GM19372 (cell line): ENCODE data around the gene FBXL15.
A peak's percentile ranks its signal among the peaks of the same experiment; 100 is the strongest.

Source experiments
- ATAC-seq: cut with Tn5 transposase; IDR thresholded peaks from one replicate; pipeline ENCODE4 v1.9.1; 2021; ENCODE audit warnings: mild to moderate bottlenecking, low read depth, moderate library complexity; ENCODE audit not compliant: unreplicated experiment

The FBXL15 gene

DNA sequence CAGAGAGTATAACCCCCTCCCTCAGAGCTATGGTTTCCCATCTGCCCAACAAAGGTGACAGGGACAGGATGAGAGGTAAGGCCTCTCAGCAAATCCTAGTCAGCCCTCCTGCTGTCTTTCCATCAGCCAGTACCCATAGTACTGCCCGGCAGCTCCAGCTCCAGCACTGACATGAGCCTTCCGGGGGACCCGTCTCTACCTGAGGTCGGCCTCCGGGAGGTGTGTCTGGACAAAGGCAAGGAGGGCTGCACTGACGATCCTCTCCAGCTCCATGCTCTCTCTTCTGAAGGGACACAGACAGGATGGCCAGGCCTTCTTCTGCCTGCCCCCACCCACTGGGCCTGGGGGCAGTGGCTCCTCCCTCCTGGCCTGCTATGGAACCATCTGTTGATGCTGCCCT, 4.3 kb downstream of the FBXL15 start:
- no peak for ATAC-seq

DNA sequence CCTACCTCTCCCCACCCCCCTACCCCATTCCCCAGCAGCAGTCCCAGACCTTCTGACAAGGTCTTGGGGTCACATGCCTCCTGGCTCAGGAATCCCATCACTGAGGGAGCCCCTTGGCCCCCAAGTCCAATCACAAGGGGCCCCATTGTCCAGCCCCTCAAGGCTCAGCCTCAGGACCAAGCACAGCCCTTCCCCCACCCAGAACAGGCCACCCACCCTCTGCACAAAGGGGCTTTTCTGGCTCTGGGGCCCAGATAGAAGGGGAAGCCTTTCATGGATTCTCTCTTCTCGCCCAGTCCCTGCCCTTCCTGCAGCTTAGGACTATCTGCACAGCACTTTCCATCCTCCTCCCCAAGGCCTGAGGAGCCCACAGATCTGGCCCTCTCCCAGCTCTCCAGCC, 4.8 kb downstream of the FBXL15 start:
- ATAC-seq: no peak

DNA sequence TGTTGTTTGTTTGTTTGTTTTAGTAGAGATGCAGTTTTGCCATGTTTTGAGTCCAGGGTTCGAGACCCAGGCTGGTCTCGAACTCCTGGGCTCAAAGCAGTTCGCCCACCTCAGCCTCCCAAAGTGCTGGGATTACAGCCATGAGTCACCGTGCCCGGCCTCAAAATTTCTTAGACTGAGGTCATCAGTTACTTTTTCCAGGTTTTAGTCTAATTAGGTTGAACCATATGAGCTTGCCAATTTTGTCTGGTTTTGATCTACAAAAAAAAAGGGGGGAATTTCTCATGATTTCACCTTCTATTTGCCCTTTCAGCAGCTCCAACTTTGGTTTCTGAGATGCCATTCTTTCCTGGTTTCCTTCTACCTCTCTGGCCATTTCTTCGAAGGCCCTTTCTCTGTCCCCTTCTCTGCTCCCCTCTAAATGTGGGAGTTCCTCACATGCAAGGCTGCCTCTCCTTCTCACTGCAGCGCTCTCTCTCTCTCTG, 6.2 kb downstream of the FBXL15 start:
- ATAC-seq: no peak

DNA sequence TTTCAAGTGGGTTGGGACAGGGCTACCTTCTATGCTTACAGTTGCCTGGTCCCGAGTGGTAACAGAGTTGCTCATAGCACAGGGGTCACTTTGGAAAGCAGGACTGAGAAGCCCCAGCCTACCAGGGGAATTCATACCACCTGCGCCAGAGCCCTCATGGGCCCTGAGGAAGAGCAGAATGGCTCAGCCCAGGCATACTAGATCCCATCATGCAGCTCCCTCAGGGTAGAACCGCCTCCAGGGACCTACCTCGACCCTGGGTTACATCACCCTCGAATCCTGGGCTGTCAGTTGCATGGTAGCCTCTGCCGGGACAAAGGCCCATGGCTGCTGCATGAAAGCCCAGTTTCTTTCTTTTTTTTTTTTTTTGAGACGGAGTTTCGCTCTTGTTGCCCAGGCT, 8.8 kb downstream of the FBXL15 start:
- ATAC-seq: no peak

DNA sequence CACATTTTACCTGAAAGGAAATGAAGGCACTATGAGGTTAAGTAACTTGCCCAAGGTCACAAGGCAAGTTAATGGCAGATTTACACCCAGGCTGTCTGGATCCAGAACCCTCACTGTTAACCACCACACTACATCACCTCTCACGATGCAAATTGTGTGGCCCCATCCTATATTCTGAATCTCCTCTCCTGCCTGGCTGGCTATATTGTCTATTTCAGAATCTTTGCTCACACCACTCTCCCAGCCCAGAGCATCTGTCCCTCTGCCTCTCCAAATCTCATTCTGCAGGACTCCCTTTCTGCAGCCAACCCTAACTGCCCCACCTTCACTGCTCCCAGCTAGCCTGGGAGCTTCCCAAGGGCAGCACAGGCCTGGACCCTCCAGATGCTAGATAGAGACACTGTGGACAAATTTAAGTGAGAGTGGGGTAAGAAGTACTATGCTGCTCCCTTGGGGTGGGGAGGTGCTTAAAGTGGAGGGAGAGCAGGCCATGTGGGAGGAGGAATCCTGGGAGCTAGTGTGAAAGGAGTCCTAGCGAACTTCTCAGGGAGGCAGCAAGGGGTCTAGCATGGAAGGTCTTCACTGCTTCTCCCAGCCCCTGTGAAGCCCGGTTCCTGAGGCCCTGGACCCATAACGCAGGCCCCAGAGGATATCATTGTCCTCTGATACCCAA, 11.0 kb downstream of the FBXL15 start:
- ATAC-seq: no peak

DNA sequence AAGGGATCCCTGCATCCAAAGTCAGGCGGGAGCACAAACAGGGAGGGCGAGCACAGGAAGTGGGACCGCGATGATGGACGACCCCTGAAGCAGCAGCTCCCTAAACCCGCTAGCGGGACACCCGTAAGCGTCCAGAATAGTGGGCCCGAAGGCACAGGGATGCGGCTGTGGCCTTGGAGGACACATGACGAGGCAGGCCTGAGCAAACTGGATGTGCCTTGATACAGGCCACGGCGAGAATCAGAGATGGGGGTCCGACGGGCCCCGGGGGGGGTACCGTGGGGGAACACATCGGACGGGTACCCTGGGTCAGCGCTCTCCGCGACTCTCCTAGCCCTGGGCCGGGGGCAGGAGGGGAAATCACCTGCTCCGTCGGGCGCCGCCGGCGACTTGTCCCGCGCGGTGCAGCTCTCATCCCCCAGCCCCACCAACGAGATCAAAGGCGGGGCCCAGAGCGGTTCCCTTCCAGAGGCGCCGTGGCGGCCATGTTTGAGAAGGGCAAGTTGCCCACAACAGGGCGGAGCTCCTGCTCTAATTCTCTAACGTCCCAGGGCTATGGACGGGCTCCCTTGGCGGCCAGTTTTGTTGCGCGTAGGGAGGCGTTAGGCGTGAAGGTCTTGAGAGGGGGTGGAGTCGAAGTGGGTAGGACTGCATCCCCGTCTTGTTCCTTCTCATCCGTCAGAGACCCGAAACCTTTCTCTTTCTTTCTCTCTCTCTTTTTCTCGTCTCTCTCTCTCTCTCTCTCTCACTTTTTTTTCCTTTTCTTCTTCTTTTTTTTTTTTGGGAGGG, 11.7 kb downstream of the FBXL15 start, which contains the start of gene CUEDC2:
CUEDC2 (minus strand) TSS at position 413 of the 789 bp plus-strand sequence. CDS start 7,386 bp downstream, outside the sequence.
- ATAC-seq: peak; percentile 84

DNA sequence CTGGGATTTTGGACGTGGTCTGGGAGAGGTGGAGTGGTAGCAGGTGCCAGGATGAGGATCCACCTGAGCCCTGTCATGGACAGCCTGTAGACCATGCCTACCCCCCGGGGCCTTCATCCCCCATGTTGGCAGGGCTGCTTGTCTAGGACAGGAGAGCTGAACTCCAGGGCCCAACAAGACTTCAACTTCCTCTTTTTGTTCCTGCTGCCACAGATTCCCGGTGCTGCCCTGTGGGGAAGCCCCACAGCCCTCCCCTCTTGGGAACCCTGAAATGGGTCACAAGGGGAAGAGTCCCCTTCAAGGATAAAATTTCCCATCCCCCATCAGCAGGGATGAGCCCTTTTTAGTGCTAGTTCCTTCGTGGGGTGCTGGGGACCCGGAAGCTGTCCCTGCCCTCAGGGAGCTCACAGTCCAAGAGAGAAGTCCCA, 13.0 kb downstream of the FBXL15 start:
- no peak for ATAC-seq

DNA sequence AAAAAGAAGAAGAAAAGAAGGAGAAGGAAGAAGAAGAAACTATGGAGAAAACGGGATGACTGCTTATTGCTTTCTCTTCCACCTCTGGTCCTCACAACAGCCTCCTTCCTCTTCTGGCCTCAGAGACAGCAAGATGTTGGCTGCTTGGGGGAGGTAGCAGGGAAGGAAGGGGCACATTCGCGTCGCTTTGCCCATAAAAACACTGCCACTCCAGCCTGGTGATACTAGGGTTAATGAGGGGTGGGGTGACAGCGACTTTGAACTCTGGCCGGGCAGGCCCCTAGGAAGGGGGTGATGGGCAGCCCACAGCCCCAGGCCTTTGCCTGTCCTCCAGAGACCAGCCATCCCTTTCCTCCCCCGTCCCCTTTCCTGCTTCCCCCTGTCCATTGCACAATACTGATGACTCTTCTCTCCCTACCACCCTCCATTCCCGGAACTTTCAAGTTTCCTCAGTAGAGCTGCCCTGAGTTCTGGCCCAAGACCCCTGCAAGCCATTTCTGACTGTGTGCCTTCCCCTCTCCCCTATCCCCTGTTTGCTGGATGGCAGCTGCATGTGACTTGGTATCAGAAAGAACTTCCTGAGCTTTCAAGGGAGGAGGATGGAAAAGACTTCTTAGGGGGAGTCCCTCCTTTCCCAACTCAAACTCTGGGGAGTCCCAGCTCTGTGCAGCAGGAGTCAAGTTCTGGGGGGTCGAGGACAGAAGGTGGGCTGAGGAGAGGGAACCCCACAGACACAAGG, 13.9 kb downstream of the FBXL15 start:
- ATAC-seq: no peak

DNA sequence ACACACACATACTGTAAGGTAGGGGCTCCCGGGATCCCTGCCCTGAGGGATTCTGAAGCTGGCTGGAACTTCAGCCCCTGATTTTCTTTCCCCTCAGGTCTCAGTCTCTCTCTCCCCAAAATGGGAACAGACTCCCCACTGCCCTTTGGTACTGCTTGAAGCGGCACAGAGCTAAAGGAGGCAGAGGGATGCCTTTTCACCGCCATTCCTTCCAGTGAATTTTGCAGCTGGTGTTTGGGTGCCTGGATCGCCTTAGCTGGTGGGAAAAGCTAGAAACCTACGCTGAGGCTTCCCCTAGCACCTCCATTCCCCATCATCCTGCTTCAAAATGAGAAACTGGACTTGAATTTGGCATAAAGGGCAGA, 14.5 kb downstream of the FBXL15 start:
- ATAC-seq: no peak

DNA sequence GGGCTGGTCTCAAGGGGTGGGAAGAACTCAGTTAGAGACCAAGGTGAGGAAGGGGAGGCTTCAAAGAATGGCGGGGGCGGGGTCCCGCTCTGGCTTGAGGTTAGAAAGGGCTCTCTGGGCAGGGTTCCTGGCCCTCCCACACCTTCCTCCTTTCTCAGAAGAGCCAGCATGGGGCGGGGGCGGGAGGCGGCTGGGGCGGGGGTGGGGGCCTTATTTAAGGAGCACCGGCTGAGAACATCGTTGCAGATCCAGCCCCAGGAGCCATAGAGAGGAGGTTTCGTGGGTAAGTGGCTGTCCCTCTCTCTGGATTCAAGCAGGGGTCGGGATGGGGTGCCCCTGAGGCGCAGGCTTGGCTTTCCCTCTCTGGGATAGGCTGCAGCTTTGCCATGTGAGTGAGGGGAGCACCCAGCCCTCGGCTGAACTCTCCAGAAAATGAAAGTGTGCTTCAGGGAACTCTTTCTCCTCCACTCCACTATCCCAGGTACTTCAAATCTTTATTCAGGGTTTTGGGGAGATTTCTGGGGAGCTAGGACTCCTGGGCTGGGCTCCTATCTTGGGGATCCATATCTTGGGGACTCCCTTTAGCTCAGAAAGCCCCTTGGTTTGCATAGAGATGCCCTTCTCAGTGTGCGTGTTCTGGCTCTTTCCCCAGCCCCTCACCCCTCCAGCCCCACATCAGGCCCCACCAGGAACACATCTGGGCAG, 15.0 kb downstream of the FBXL15 start:
- ATAC-seq: no peak

DNA sequence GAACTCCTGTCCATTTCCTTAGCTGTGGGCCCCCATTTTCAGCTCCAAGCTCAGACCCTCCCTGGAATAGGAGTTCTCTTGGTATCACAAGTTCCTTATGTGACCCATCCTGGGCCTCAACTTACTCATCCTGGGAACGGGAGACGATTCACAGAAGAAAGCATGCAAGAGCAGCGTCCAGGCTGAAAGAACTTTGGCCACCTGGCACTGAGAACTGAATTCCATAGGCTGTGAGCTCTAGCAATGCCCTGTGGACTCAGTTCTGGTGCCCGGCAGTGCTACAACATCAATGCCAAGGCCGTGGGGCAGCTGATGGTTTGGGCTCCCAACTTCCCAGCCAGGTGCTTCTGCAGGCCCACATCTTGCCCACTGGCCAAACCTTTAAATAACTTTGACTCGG, 15.7 kb downstream of the FBXL15 start:
- ATAC-seq: no peak

DNA sequence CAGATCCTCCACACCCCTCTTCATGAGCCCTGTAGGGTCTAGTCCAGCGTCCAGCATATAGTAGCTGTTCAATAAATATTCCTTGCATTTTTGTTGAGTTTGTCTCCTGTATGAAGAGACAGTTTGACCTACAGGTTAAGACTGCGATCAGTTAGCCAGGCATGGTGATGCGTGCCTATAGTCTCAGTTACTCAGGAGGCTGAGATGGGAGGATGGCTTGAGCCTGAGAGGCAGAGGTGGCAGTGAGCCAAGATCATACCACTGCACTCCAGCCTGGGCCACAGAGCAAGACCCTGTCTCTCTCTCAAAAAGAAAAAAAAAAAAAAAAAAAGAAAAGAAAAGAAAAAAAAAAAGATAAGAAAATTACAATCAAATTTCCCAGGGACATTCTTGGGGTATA, 16.9 kb downstream of the FBXL15 start:
- ATAC-seq: no peak

DNA sequence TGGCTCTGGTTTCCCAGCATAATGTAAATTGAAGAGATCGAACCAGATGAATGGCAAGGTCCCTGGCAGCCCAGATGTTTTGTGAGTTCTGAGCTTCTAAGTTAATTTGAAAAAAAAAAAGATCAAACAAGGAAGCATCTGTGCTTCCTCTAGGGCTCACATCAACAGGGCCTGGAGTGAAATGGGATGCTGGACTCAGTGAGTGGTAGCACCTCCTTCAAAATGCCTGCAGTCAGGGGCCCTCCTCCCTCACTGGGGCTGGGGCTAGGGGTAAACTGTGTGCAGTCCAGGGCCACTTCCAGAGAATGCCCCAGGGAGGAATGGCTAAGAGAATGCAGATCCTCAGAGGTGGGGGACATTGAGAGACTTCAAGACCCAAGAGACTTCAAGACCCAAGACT, 17.7 kb downstream of the FBXL15 start:
- no peak for ATAC-seq

DNA sequence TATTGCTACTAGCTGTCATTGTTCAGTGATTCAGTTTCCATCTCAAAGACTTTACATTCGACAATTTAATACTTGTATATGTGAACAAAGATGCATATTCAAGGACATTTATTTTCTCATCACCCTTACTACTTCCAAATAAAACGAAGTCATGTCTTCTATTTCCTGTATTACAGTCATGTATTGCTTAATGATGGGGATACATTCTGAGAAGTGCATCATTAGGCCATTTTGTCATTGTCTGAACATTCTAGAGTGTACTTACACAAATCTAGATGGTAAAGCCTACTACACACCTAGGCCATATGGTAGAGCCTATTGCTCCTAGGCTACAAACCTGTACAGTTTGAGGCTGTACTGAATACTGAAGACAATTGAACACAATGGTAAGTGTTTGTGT, 24.2 kb downstream of the FBXL15 start:
- no peak for ATAC-seq

DNA sequence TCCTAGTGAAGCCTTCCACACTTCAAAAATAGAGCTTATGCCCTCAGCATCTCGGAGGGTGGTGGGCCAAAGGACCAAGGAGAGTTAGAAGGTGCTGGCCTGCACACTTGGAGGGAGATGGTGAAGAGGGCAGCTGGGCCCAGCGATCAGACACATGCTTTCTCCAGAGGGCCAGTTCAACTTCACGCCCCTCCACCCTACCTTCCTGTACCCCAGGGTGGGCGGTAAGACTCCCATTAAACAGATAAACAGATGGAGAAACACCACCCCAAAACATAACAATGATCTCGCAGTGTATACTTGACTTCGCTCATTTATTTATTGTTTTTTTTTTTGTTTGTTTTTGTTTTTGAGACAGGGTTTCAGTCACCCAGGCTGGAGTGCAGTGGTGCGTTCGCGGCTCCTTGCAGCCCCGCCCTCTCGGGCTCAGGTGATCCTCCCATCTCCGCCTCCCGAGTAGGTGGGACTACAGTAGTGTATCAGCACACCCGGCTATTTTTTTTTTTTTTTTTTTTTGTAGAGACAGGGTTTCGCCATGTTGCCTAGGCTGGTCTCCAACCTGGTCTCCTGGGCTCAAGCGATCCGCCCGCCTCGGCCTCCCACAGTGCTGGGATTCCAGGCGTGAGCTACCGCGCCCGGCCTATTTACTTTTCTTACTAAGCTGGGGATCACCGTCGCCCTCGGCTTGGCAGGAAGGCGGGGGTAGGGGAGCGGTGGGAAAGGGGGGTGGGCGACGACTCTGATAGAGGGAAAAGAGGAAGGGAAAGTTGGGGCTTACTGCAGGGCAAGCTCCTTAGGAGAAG, 28.9 kb downstream of the FBXL15 start:
- peak; percentile 33 for ATAC-seq

DNA sequence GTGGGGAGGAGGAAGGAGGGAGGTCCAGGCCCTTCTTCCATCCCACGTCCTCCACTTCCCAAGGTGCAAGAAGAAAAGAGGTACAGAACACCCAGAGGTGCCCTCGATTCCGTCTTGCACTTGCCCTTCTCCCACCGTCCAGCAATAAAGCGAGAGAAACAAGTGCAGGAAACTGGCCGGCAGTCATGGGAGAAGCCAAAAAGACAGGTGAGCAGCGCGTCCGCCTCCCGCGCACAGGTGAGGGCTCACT, 29.4 kb downstream of the FBXL15 start:
- no peak for ATAC-seq

DNA sequence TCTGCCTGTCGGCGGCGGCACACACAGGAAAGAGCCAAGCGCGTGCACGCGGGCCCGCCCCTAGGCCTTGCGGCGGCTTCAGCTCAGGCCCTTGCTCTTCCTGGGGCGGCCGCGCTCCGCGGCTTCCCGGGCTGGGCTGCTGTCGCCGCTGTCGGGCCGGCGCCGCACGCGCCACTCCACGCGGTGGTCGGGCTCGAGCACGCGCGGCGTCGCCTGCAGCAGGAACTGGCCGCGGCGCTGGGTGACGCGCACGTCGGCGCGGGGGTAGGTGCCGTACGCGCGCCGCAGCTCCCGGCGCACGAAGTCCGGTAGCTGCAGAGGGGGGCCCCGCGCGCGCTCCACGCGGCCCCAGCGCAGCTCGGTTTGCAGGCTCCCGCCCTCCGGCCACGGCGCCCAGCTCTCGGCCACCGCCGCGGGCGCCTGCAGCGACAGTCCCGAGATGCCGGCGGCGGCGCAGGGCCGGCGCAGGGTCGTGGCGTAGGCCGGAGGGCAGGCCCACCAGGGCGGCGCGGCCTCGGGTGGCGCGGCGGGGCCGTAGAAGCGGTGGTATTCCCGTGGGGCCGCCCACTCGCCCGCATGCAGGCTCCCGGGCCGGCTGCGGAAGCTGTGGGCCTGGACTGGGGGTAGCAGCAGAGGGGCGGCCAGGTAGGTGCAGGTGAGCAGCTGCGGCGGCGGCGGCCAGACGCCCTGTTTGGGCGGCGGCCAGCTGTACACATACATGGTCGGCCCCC, 29.9 kb downstream of the FBXL15 start:
- ATAC-seq: peak; percentile 84

DNA sequence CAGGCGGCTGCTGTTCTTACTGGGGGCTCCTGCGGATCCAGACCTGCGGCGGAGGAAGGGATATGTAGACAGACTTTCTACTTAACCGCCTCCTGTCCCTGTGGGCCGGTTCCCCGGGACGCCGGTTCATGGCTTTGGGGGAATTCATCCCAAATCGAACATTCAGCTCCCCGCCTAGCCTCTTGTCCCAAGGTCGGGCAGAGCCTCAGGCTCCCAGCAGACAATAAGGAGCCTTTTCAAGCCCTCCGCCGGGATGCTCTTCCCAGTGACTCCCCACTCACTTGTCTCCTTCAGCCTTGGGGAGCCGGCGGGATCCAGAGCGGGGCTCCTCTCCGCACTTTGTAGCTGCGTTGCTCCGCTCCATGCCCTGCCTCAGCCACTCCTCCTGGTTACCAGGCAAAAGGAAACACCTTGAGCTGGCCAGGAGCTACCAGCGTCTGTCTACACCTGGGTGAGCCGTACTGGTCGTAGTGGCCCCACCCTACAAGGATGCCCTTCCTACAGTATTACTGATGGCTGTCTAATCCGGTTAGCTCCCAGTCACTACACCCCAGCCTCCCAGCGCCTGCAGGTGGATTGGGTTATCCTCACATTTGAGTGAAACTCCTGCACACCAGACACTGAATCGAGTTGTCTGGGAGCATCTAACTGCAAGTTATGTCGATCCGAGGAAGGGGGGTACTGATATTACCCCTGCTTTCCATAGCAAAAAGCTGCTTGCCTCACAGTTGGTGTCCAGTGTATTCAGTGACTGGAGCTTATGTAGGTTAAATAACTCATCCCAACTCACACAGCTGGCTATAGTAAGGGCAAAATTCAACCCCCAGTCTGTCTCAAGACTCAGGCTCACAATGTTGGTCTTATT, 30.7 kb downstream of the FBXL15 start, which contains the start of gene C10orf95:
C10orf95 (minus strand) TSS at position 439 of the 865 bp plus-strand sequence. CDS start 450 bp downstream, outside the sequence.
- ATAC-seq: no peak
